WTC11 (cell line): ENCODE measurements around the gene KAZN. TPM values are rescaled to one million over a fixed set of nuclear protein-coding genes. Genes with fewer than 3 reads are reported as not detected.

Experiments
- ATAC-seq: fragments of 200-7000 bp; cut with Tn5 transposase; 2 replicates; pipeline ENCODE4 v1.10.0; 2021; ENCODE audit warnings: mild to moderate bottlenecking, moderate library complexity
- CTCF ChIA-PET: fragments of 300-600 bp; sonication (Branson Sonifier 250); formaldehyde crosslinking; loops from one replicate; lab custom pipeline; 2021; ENCODE audit warnings: antibody characterized with exemption; lab: Charles Lee
- POLR2A ChIA-PET: fragments of 350-600 bp; sonication (Branson Sonifier 250); formaldehyde crosslinking; loops from one replicate; lab custom pipeline; 2021; ENCODE audit warnings: antibody characterized with exemption; lab: Charles Lee
- DNase-seq: peaks from one replicate; pipeline ENCODE4 v3.0.0; 2021; ENCODE audit warnings: low spot score
- H3K27ac Mint-ChIP-seq: 2 replicates; pipeline ENCODE4 v1.8.0; 2021; ENCODE audit warnings: mixed read lengths
- H3K27me3 Mint-ChIP-seq: 2 replicates; pipeline ENCODE4 v1.8.0; 2021; ENCODE audit warnings: low read depth, mild to moderate bottlenecking, moderate library complexity, mixed read lengths
- H3K36me3 Mint-ChIP-seq: 2 replicates; pipeline ENCODE4 v1.8.0; 2021; ENCODE audit warnings: mixed read lengths
- H3K4me1 Mint-ChIP-seq: 2 replicates; pipeline ENCODE4 v1.8.0; 2022; ENCODE audit warnings: mixed read lengths
- H3K4me3 Mint-ChIP-seq: 2 replicates; pipeline ENCODE4 v1.8.0; 2021; ENCODE audit warnings: mild to moderate bottlenecking, moderate library complexity, mixed read lengths
- H3K9me3 Mint-ChIP-seq: 2 replicates; pipeline ENCODE4 v1.8.0; 2021; ENCODE audit warnings: mixed read lengths
- EMX1 ChIP-seq: fragments of 250-450 bp; sonication (Bioruptor Pico); IDR thresholded peaks from 2 replicates; pipeline ENCODE4 v1.8.0; 2021; ENCODE audit warnings: mild to moderate bottlenecking
- ESRRA ChIP-seq: sonication (generic); formaldehyde crosslinking; IDR thresholded peaks from 2 replicates; pipeline ENCODE4 v1.8.1; 2022; ENCODE audit warnings: mild to moderate bottlenecking, missing genetic modification reagents, borderline replicate concordance
- FOXJ3 ChIP-seq: sonication (generic); formaldehyde crosslinking; IDR thresholded peaks from 2 replicates; pipeline ENCODE4 v1.9.0; 2021; ENCODE audit warnings: missing genetic modification reagents, mild to moderate bottlenecking, borderline replicate concordance
- GABPB1 ChIP-seq: sonication (generic); formaldehyde crosslinking; IDR thresholded peaks from 2 replicates; pipeline ENCODE4 v1.8.1; 2023; ENCODE audit warnings: mild to moderate bottlenecking, missing genetic modification reagents
- JAZF1 ChIP-seq: fragments of 250-450 bp; sonication (Bioruptor Pico); IDR thresholded peaks from 2 replicates; pipeline ENCODE4 v1.9.0; 2021; ENCODE audit warnings: moderate library complexity, mild to moderate bottlenecking, inconsistent platforms
- NR1H2 ChIP-seq: sonication (generic); formaldehyde crosslinking; IDR thresholded peaks from 2 replicates; pipeline ENCODE4 v1.9.0; 2021; ENCODE audit warnings: mild to moderate bottlenecking, moderate library complexity, missing genetic modification reagents
- NR2C2 ChIP-seq: sonication (generic); formaldehyde crosslinking; IDR thresholded peaks from 2 replicates; pipeline ENCODE4 v1.8.0; 2022; ENCODE audit warnings: mild to moderate bottlenecking, missing genetic modification reagents
- SOX15 ChIP-seq: fragments of 250-450 bp; sonication (Bioruptor Pico); IDR thresholded peaks from 2 replicates; pipeline ENCODE4 v1.9.0; 2021; ENCODE audit warnings: mild to moderate bottlenecking
- SP1 ChIP-seq: sonication (generic); formaldehyde crosslinking; conservative IDR thresholded peaks from 2 replicates; pipeline ENCODE4 v1.8.1; 2022; ENCODE audit warnings: missing genetic modification reagents
- ZNF263 ChIP-seq: sonication (generic); formaldehyde crosslinking; IDR thresholded peaks from 2 replicates; pipeline ENCODE4 v1.8.1; 2022; ENCODE audit warnings: low read depth, mild to moderate bottlenecking, moderate library complexity, missing genetic modification reagents
- ZNF423 ChIP-seq: fragments of 250-450 bp; sonication (Bioruptor Pico); IDR thresholded peaks from 2 replicates; pipeline ENCODE4 v2.1.2; 2022; ENCODE audit warnings: mild to moderate bottlenecking, moderate library complexity
- ZNF671 ChIP-seq: fragments of 250-450 bp; sonication (Bioruptor Pico); IDR thresholded peaks from 2 replicates; pipeline ENCODE4 v1.8.0; 2021; ENCODE audit warnings: mild to moderate bottlenecking
- total RNA-seq: library from RNA; stranded (reverse); gene quantifications from 3 replicates; pipeline ENCODE4 v1.2.3, GENCODE V29; 2021
- TF ChIP-seq, protein P1 (sequence below): sonication (generic); formaldehyde crosslinking; IDR thresholded peaks from 2 replicates; pipeline ENCODE4 v1.8.1; 2023; ENCODE audit warnings: mild to moderate bottlenecking, missing genetic modification reagents, borderline replicate concordance
- TF ChIP-seq, protein P2 (sequence below): sonication (generic); formaldehyde crosslinking; IDR thresholded peaks from 2 replicates; pipeline ENCODE4 v1.8.0; 2023; ENCODE audit warnings: missing genetic modification reagents, mild to moderate bottlenecking, borderline replicate concordance
- TF ChIP-seq, protein P3 (sequence below): sonication (generic); formaldehyde crosslinking; conservative IDR thresholded peaks from 2 replicates; pipeline ENCODE4 v1.8.1; 2022; ENCODE audit warnings: mild to moderate bottlenecking, missing genetic modification reagents
- TF ChIP-seq, protein P4 (sequence below): fragments of 250-450 bp; sonication (Bioruptor Pico); IDR thresholded peaks from 2 replicates; pipeline ENCODE4 v1.9.0; 2021; ENCODE audit warnings: mild to moderate bottlenecking
- TF ChIP-seq, protein P5 (sequence below): sonication (generic); formaldehyde crosslinking; IDR thresholded peaks from 2 replicates; pipeline ENCODE4 v1.8.1; 2023; ENCODE audit warnings: mild to moderate bottlenecking, missing genetic modification reagents
- TF ChIP-seq, protein P6 (sequence below): sonication (generic); formaldehyde crosslinking; IDR thresholded peaks from 2 replicates; pipeline ENCODE4 v1.8.1; 2022; ENCODE audit warnings: mild to moderate bottlenecking, missing genetic modification reagents, moderate library complexity, borderline replicate concordance
- TF ChIP-seq, protein P7 (sequence below): sonication (generic); formaldehyde crosslinking; IDR thresholded peaks from 2 replicates; pipeline ENCODE4 v1.8.1; 2023; ENCODE audit warnings: mild to moderate bottlenecking, missing genetic modification reagents, moderate library complexity
- TF ChIP-seq, protein P8 (sequence below): sonication (generic); formaldehyde crosslinking; IDR thresholded peaks from 2 replicates; pipeline ENCODE4 v1.8.1; 2023; ENCODE audit warnings: mild to moderate bottlenecking, moderate library complexity, missing genetic modification reagents
- TF ChIP-seq, protein P9 (sequence below): fragments of 250-450 bp; sonication (Bioruptor Pico); IDR thresholded peaks from 2 replicates; pipeline ENCODE4 v1.8.0; 2021; ENCODE audit warnings: mild to moderate bottlenecking

Gene KAZN
- total RNA-seq, 1 experiment from 2014 or later: 19.9 TPM

DNA sequence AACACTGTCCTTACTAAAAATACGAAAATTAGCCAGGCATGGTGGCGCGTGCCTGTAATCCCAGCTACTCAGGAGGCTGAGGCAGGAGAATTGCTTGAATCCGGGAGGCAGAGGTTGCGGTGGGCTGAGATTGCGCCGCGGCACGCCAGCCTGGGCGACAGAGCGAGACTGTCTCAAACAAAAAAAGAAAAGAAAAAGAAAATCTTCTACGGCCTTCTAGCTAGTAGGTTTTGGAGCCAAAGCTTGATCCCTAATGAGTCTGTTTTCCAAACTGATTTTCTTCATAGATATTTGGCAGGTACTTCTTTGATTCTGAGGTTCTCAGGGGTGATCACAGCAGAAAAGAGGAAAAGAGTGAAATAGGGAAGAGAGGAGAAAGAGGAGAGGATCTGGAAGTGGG lies 372.7 kb downstream of the KAZN start (continued):
- TF ChIP-seq, protein P1, sequence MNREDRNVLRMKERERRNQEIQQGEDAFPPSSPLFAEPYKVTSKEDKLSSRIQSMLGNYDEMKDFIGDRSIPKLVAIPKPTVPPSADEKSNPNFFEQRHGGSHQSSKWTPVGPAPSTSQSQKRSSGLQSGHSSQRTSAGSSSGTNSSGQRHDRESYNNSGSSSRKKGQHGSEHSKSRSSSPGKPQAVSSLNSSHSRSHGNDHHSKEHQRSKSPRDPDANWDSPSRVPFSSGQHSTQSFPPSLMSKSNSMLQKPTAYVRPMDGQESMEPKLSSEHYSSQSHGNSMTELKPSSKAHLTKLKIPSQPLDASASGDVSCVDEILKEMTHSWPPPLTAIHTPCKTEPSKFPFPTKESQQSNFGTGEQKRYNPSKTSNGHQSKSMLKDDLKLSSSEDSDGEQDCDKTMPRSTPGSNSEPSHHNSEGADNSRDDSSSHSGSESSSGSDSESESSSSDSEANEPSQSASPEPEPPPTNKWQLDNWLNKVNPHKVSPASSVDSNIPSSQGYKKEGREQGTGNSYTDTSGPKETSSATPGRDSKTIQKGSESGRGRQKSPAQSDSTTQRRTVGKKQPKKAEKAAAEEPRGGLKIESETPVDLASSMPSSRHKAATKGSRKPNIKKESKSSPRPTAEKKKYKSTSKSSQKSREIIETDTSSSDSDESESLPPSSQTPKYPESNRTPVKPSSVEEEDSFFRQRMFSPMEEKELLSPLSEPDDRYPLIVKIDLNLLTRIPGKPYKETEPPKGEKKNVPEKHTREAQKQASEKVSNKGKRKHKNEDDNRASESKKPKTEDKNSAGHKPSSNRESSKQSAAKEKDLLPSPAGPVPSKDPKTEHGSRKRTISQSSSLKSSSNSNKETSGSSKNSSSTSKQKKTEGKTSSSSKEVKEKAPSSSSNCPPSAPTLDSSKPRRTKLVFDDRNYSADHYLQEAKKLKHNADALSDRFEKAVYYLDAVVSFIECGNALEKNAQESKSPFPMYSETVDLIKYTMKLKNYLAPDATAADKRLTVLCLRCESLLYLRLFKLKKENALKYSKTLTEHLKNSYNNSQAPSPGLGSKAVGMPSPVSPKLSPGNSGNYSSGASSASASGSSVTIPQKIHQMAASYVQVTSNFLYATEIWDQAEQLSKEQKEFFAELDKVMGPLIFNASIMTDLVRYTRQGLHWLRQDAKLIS (CRISPR knock-in tag): no peak
- TF ChIP-seq, protein P2, sequence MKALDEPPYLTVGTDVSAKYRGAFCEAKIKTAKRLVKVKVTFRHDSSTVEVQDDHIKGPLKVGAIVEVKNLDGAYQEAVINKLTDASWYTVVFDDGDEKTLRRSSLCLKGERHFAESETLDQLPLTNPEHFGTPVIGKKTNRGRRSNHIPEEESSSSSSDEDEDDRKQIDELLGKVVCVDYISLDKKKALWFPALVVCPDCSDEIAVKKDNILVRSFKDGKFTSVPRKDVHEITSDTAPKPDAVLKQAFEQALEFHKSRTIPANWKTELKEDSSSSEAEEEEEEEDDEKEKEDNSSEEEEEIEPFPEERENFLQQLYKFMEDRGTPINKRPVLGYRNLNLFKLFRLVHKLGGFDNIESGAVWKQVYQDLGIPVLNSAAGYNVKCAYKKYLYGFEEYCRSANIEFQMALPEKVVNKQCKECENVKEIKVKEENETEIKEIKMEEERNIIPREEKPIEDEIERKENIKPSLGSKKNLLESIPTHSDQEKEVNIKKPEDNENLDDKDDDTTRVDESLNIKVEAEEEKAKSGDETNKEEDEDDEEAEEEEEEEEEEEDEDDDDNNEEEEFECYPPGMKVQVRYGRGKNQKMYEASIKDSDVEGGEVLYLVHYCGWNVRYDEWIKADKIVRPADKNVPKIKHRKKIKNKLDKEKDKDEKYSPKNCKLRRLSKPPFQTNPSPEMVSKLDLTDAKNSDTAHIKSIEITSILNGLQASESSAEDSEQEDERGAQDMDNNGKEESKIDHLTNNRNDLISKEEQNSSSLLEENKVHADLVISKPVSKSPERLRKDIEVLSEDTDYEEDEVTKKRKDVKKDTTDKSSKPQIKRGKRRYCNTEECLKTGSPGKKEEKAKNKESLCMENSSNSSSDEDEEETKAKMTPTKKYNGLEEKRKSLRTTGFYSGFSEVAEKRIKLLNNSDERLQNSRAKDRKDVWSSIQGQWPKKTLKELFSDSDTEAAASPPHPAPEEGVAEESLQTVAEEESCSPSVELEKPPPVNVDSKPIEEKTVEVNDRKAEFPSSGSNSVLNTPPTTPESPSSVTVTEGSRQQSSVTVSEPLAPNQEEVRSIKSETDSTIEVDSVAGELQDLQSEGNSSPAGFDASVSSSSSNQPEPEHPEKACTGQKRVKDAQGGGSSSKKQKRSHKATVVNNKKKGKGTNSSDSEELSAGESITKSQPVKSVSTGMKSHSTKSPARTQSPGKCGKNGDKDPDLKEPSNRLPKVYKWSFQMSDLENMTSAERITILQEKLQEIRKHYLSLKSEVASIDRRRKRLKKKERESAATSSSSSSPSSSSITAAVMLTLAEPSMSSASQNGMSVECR (CRISPR knock-in tag): no peak
- TF ChIP-seq EMX1 (CRISPR knock-in tag): no peak
- TF ChIP-seq ZNF423 (CRISPR knock-in tag): no peak
- TF ChIP-seq SP1 (CRISPR knock-in tag): no peak
- TF ChIP-seq ZNF263 (CRISPR knock-in tag): no peak

DNA sequence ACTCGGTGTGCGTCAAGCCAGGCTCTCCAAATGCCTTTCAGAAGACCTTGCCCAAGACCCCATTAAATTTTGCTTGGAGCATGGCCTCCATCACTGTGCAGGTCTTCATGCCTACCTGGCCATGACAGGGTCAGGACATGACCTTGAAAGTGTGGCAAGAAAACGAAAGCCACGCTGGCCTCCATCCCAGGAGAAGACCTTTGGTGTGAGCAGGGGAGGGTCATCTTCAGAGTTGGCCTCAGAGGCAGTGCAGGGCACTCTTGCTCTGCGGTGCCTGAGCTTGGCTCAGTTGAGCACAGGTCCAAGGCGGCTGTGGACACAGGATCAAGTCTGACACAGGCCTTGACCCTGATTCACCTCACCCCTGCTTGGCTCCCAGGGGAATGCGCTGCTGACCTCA lies 373.6 kb downstream of the KAZN start:
- POLR2A ChIA-PET: no interaction called here
- no peak for DNase-seq
- Mint-ChIP-seq H3K36me3 (peaks cover 23% of the 10 kb centered on the region), H3K27ac (no peak overlapping the region), H3K27me3 (peaks cover 3% of the 10 kb centered on the region; the same call in 1 of the 2 replicates), H3K4me1 (peaks cover 12% of the 10 kb centered on the region), H3K9me3 (peaks cover 24% of the 10 kb centered on the region), H3K4me3 (no peak overlapping the region)
- CTCF ChIA-PET: no interaction called here
- ATAC-seq: no peak
- TF ChIP-seq, protein P3, sequence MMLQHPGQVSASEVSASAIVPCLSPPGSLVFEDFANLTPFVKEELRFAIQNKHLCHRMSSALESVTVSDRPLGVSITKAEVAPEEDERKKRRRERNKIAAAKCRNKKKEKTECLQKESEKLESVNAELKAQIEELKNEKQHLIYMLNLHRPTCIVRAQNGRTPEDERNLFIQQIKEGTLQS: no peak
- TF ChIP-seq ZNF671 (CRISPR knock-in tag) (no peak), SOX15 (CRISPR knock-in tag) (no peak), NR1H2 (CRISPR knock-in tag) (no peak), NR2C2 (CRISPR knock-in tag) (no peak), FOXJ3 (no peak), GABPB1 (no peak), ZNF263 (CRISPR knock-in tag) (no peak), JAZF1 (CRISPR knock-in tag) (no peak), ESRRA (no peak)
- TF ChIP-seq, protein P4, sequence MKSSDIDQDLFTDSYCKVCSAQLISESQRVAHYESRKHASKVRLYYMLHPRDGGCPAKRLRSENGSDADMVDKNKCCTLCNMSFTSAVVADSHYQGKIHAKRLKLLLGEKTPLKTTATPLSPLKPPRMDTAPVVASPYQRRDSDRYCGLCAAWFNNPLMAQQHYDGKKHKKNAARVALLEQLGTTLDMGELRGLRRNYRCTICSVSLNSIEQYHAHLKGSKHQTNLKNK (CRISPR knock-in tag): no peak
- TF ChIP-seq, protein P5, sequence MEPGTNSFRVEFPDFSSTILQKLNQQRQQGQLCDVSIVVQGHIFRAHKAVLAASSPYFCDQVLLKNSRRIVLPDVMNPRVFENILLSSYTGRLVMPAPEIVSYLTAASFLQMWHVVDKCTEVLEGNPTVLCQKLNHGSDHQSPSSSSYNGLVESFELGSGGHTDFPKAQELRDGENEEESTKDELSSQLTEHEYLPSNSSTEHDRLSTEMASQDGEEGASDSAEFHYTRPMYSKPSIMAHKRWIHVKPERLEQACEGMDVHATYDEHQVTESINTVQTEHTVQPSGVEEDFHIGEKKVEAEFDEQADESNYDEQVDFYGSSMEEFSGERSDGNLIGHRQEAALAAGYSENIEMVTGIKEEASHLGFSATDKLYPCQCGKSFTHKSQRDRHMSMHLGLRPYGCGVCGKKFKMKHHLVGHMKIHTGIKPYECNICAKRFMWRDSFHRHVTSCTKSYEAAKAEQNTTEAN (CRISPR knock-in tag): no peak
- TF ChIP-seq, protein P6, sequence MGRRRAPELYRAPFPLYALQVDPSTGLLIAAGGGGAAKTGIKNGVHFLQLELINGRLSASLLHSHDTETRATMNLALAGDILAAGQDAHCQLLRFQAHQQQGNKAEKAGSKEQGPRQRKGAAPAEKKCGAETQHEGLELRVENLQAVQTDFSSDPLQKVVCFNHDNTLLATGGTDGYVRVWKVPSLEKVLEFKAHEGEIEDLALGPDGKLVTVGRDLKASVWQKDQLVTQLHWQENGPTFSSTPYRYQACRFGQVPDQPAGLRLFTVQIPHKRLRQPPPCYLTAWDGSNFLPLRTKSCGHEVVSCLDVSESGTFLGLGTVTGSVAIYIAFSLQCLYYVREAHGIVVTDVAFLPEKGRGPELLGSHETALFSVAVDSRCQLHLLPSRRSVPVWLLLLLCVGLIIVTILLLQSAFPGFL (CRISPR knock-in tag): no peak
- TF ChIP-seq, protein P7, sequence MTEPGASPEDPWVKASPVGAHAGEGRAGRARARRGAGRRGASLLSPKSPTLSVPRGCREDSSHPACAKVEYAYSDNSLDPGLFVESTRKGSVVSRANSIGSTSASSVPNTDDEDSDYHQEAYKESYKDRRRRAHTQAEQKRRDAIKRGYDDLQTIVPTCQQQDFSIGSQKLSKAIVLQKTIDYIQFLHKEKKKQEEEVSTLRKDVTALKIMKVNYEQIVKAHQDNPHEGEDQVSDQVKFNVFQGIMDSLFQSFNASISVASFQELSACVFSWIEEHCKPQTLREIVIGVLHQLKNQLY (CRISPR knock-in tag): no peak
- TF ChIP-seq, protein P8, sequence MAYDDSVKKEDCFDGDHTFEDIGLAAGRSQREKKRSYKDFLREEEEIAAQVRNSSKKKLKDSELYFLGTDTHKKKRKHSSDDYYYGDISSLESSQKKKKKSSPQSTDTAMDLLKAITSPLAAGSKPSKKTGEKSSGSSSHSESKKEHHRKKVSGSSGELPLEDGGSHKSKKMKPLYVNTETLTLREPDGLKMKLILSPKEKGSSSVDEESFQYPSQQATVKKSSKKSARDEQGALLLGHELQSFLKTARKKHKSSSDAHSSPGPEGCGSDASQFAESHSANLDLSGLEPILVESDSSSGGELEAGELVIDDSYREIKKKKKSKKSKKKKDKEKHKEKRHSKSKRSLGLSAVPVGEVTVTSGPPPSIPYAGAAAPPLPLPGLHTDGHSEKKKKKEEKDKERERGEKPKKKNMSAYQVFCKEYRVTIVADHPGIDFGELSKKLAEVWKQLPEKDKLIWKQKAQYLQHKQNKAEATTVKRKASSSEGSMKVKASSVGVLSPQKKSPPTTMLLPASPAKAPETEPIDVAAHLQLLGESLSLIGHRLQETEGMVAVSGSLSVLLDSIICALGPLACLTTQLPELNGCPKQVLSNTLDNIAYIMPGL (CRISPR knock-in tag): no peak
- TF ChIP-seq, protein P9, sequence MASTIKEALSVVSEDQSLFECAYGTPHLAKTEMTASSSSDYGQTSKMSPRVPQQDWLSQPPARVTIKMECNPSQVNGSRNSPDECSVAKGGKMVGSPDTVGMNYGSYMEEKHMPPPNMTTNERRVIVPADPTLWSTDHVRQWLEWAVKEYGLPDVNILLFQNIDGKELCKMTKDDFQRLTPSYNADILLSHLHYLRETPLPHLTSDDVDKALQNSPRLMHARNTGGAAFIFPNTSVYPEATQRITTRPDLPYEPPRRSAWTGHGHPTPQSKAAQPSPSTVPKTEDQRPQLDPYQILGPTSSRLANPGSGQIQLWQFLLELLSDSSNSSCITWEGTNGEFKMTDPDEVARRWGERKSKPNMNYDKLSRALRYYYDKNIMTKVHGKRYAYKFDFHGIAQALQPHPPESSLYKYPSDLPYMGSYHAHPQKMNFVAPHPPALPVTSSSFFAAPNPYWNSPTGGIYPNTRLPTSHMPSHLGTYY: no peak
